K562 treated with DMSO at 1 percent for 48 hours (cell line): Measurements from ENCODE around the gene MYADML2. TPM values are rescaled to one million over a fixed set of nuclear protein-coding genes. Genes with fewer than 3 reads are reported as not detected.

Source experiments
- total RNA-seq: library from RNA; unstranded; fragments of 300-600 nt; gene quantifications from 2 replicates; pipeline ENCODE4 v1.2.3, GENCODE V29; 2022; ENCODE audit warnings: low replicate concordance; ENCODE audit errors: extremely low read depth

MYADML2 gene
- total RNA-seq, result not detected in 2 replicates

GRCh38 chr17:81947189-81947588 lies at the start of gene MYADML2:
MYADML2 (minus strand) TSS chr17:81947233; CDS start chr17:81941741, 5,492 bp downstream.

GRCh38 chr17:81977211-81977808 lies 30.3 kb upstream of the MYADML2 start, which contains the start of gene ASPSCR1:
ASPSCR1 (plus strand) TSS chr17:81977629; CDS start chr17:81977647, 18 bp downstream.

GRCh38 chr17:81961087-81961511 lies 14.1 kb upstream of the MYADML2 start, which contains the start of gene NOTUM:
NOTUM (minus strand) TSS chr17:81961187; CDS start chr17:81960909, 278 bp downstream.

GRCh38 chr17:81927653-81928543 lies 19.1 kb downstream of the MYADML2 start, which contains the start of gene MAFG:
MAFG (minus strand) TSS chr17:81927735; CDS start chr17:81923185, 4,550 bp downstream.

GRCh38 chr17:81917565-81918332 lies 29.3 kb downstream of the MYADML2 start, which contains the start of gene SIRT7:
SIRT7 (minus strand) TSS chr17:81918176; CDS start chr17:81918131, 45 bp downstream.

GRCh38 chr17:81911277-81911961 lies 35.6 kb downstream of the MYADML2 start, which contains the start of gene PCYT2:
PCYT2 (minus strand) TSS chr17:81911399; CDS start chr17:81911355, 44 bp downstream.

GRCh38 chr17:81902023-81902652 lies 44.9 kb downstream of the MYADML2 start, which contains the start of gene NPB:
NPB (plus strand) TSS chr17:81902238; CDS start chr17:81902278, 40 bp downstream.

Other genes starting within 250 kb of the MYADML2 start
- not detected in 2 replicates for gene MRPL12, start 243.9 kb downstream of the MYADML2 start, total RNA-seq
- gene SLC25A10, start 234.9 kb downstream of the MYADML2 start, total RNA-seq, result not detected in 2 replicates
- gene GCGR, start 143.1 kb downstream of the MYADML2 start, total RNA-seq, result not detected in 2 replicates
- not detected in 2 replicates for gene MCRIP1, start 113.9 kb downstream of the MYADML2 start, total RNA-seq
- not detected in 2 replicates for gene PPP1R27, start 112.2 kb downstream of the MYADML2 start, total RNA-seq
- 1,566 TPM in 1 of 2 replicates, not detected in the other for gene P4HB, start 86.7 kb downstream of the MYADML2 start, total RNA-seq
- 847 TPM in 1 of 2 replicates, not detected in the other for gene ARHGDIA, start 75.9 kb downstream of the MYADML2 start, total RNA-seq
- not detected in 2 replicates for gene ALYREF, start 55.6 kb downstream of the MYADML2 start, total RNA-seq
- 1,946 TPM in 1 of 2 replicates, not detected in the other for gene ANAPC11, start 55.5 kb downstream of the MYADML2 start, total RNA-seq
- gene NPB, start 45.0 kb downstream of the MYADML2 start, total RNA-seq, result not detected in 2 replicates
- gene PCYT2, start 35.8 kb downstream of the MYADML2 start, total RNA-seq, result not detected in 2 replicates
- gene SIRT7, start 29.1 kb downstream of the MYADML2 start, total RNA-seq, result not detected in 2 replicates
- not detected in 2 replicates for gene MAFG, start 19.5 kb downstream of the MYADML2 start, total RNA-seq
- gene PYCR1, start 9.9 kb downstream of the MYADML2 start, total RNA-seq, result not detected in 2 replicates
- gene NOTUM, start 14.0 kb upstream of the MYADML2 start, total RNA-seq, result not detected in 2 replicates
- gene ASPSCR1, start 30.4 kb upstream of the MYADML2 start, total RNA-seq, result not detected in 2 replicates
- gene CENPX, start 75.6 kb upstream of the MYADML2 start, total RNA-seq, result not detected in 2 replicates
- gene LRRC45, start 76.1 kb upstream of the MYADML2 start, total RNA-seq, result not detected in 2 replicates
- not detected in 2 replicates for gene RAC3, start 84.4 kb upstream of the MYADML2 start, total RNA-seq
- gene DCXR, start 90.5 kb upstream of the MYADML2 start, total RNA-seq, result not detected in 2 replicates
- not detected in 2 replicates for gene RFNG, start 104.6 kb upstream of the MYADML2 start, total RNA-seq
- gene GPS1, start 104.7 kb upstream of the MYADML2 start, total RNA-seq, result 331 TPM in 1 of 2 replicates, not detected in the other
- not detected in 2 replicates for gene DUS1L, start 118.6 kb upstream of the MYADML2 start, total RNA-seq
- gene FASN, start 151.0 kb upstream of the MYADML2 start, total RNA-seq, result 80.4 TPM in 1 of 2 replicates, not detected in the other